Embryonic facial prominence (tissue), 1 donor: ENCODE data around the gene PLCB4.
"Not testable (repeated sequence)": the region's sequence is repeated elsewhere in the genome, so short reads cannot be mapped to it uniquely, and the experiment has no call there.

Experiments used
- DNase-seq: peaks from one replicate; pipeline ENCODE4 v3.0.0-alpha.2; 2016; ENCODE audit errors: extremely low spot score

The PLCB4 gene

GRCh38 chr20:9359561-9360308 lies 290.8 kb downstream of the PLCB4 start:
- peak; percentile 59 for DNase-seq

GRCh38 chr20:9360431-9360830 lies 291.5 kb downstream of the PLCB4 start:
- no peak for DNase-seq

- DNase-seq, result no peak
Measured at GRCh38 chr20:9363673-9364072, 294.8 kb downstream of the PLCB4 start.

GRCh38 chr20:9367328-9367727 lies 298.4 kb downstream of the PLCB4 start:
- DNase-seq, result no peak

GRCh38 chr20:9367746-9368145 lies 298.9 kb downstream of the PLCB4 start:
- DNase-seq, result no peak

- DNase-seq, result no peak
Measured at GRCh38 chr20:9368893-9369292, 300.0 kb downstream of the PLCB4 start.

- no peak for DNase-seq
Measured at GRCh38 chr20:9369557-9369956, 300.7 kb downstream of the PLCB4 start.

- no peak for DNase-seq
Measured at GRCh38 chr20:9374072-9374471, 305.2 kb downstream of the PLCB4 start.

- DNase-seq, result no peak
Measured at GRCh38 chr20:9374480-9374879, 305.6 kb downstream of the PLCB4 start.

GRCh38 chr20:9375221-9375681 lies 306.4 kb downstream of the PLCB4 start:
- DNase-seq, result no peak

GRCh38 chr20:9377007-9377406 lies 308.1 kb downstream of the PLCB4 start:
- DNase-seq, result no peak

GRCh38 chr20:9385345-9386310 lies 316.7 kb downstream of the PLCB4 start:
- not testable (repeated sequence) for DNase-seq

- no peak for DNase-seq
Measured at GRCh38 chr20:9388160-9388812, 319.4 kb downstream of the PLCB4 start.

- no peak for DNase-seq
Measured at GRCh38 chr20:9388813-9389161, 319.9 kb downstream of the PLCB4 start.

GRCh38 chr20:9389346-9389745 lies 320.5 kb downstream of the PLCB4 start:
- DNase-seq, result no peak

- DNase-seq, result no peak
Measured at GRCh38 chr20:9390441-9390840, 321.6 kb downstream of the PLCB4 start.

- DNase-seq, result no peak
Measured at GRCh38 chr20:9392892-9393857, 324.3 kb downstream of the PLCB4 start.

GRCh38 chr20:9395971-9396370 lies 327.1 kb downstream of the PLCB4 start:
- no peak for DNase-seq

- no peak for DNase-seq
Measured at GRCh38 chr20:9397928-9398327, 329.0 kb downstream of the PLCB4 start.

- no peak for DNase-seq
Measured at GRCh38 chr20:9398882-9399281, 330.0 kb downstream of the PLCB4 start.

GRCh38 chr20:9399322-9399721 lies 330.4 kb downstream of the PLCB4 start:
- DNase-seq, result no peak
